SK-N-SH (cell line): ENCODE data around the gene SNX6. TPM values are rescaled to one million over a fixed set of nuclear protein-coding genes. Genes with fewer than 3 reads are reported as not detected.
A peak's percentile ranks its signal among the peaks of the same experiment; 100 is the strongest.
"Not testable (repeated sequence)": the region's sequence is repeated elsewhere in the genome, so short reads cannot be mapped to it uniquely, and the experiment has no call there.

Source experiments
- CTCF ChIA-PET: fragments of 300-600, 350-600 bp; formaldehyde crosslinking; extraction: SDS; loops from one replicate; lab custom pipeline; 2021; lab: Yijun Ruan, JAX
- POLR2A ChIA-PET: fragments of 350-600 bp; sonication (Branson Sonifier 250); formaldehyde crosslinking; extraction: SDS; loops from one replicate; lab custom pipeline; 2020; ENCODE audit warnings: antibody characterized with exemption, inconsistent platforms; lab: Yijun Ruan, JAX
- DNase-seq: peaks from one replicate; pipeline ENCODE4 v3.0.0; 2012
- H2AFZ ChIP-seq: fragments of 200-600 bp; sonication (generic); 2 replicates; pipeline ENCODE4 v1.8.1; 2016; ENCODE audit warnings: antibody characterized with exemption, mild to moderate bottlenecking, low read depth
- H3F3A ChIP-seq: fragments of 200-600 bp; sonication (generic); replicated peaks from 2 replicates; pipeline ENCODE3; 2016; ENCODE audit warnings: antibody characterized with exemption, mild to moderate bottlenecking; ENCODE audit not compliant: insufficient read depth
- H3K27ac ChIP-seq, 2 experiments: fragments of 200-500 bp in 1 of 2; fragments of 200-600 bp in 1 of 2; sonication (Bioruptor generic) in 1 of 2; sonication (generic), shearing (Covaris generic) in 1 of 2; 2 replicates each; pipeline versions ENCODE4 v1.5.1 to v1.6.1; 2014 to 2016; ENCODE audit warnings: low read depth in 2 of 2, inconsistent platforms in 1 of 2, low read length in 1 of 2, mild to moderate bottlenecking in 1 of 2, mixed read lengths in 1 of 2
- H3K27me3 ChIP-seq: fragments of 200-600 bp; sonication (generic), shearing (Covaris generic); 2 replicates; pipeline ENCODE4 v1.6.1; 2016; ENCODE audit warnings: mixed run types; ENCODE audit not compliant: insufficient read depth
- H3K36me3 ChIP-seq, 2 experiments: fragments of 200-500 bp in 1 of 2; fragments of 200-600 bp in 1 of 2; sonication (Bioruptor generic) in 1 of 2; sonication (generic) in 1 of 2; replicated peaks in 1 of 2; 2 replicates each; pipeline versions ENCODE3 to v1.5.1; 2014 to 2016; ENCODE audit warnings: low read length in 1 of 2, mild to moderate bottlenecking in 1 of 2; ENCODE audit not compliant: insufficient read depth in 2 of 2, control insufficient read depth in 1 of 2
- H3K4me1 ChIP-seq, 2 experiments: fragments of 200-500 bp in 1 of 2; fragments of 200-600 bp in 1 of 2; sonication (Bioruptor generic) in 1 of 2; sonication (generic), shearing (Covaris generic) in 1 of 2; 2 replicates each; pipeline versions ENCODE4 v1.5.1 to v1.6.1; 2014 to 2016; ENCODE audit warnings: low read depth in 1 of 2, low read length in 1 of 2, mixed run types in 1 of 2; ENCODE audit not compliant: insufficient read depth in 2 of 2, control insufficient read depth in 1 of 2
- H3K4me2 ChIP-seq: fragments of 200-600 bp; sonication (generic), shearing (Covaris generic); 2 replicates; pipeline ENCODE4 v1.6.1; 2017; ENCODE audit warnings: mixed run types
- H3K4me3 ChIP-seq, 2 experiments: fragments of 200-500 bp in 1 of 2; fragments of 200-600 bp in 1 of 2; sonication (Bioruptor generic) in 1 of 2; sonication (generic), shearing (Covaris generic) in 1 of 2; 2 replicates each; pipeline versions ENCODE4 v1.5.1 to v1.8.1; 2014 to 2016; ENCODE audit warnings: low read depth in 2 of 2, inconsistent platforms in 1 of 2, low read length in 1 of 2, mild to moderate bottlenecking in 1 of 2, mixed read lengths in 1 of 2, moderate library complexity in 1 of 2
- H3K79me2 ChIP-seq: fragments of 200-600 bp; sonication (generic); 2 replicates; pipeline ENCODE4 v1.8.1; 2017; ENCODE audit warnings: mild to moderate bottlenecking; ENCODE audit not compliant: insufficient read depth
- H3K9ac ChIP-seq: fragments of 200-600 bp; sonication (generic); 2 replicates; pipeline ENCODE4 v1.6.1; 2017; ENCODE audit warnings: mixed run types
- H3K9me2 ChIP-seq: fragments of 200-600 bp; sonication (generic); 2 replicates; pipeline ENCODE4 v1.6.1; 2017; ENCODE audit warnings: mixed run types
- H3K9me3 ChIP-seq: fragments of 200-600 bp; sonication (generic); 2 replicates; pipeline ENCODE4 v1.6.1; 2017; ENCODE audit warnings: mixed run types, mild to moderate bottlenecking, moderate library complexity
- H4K20me1 ChIP-seq: fragments of 200-600 bp; sonication (generic); 2 replicates; pipeline ENCODE4 v1.6.1; 2017; ENCODE audit warnings: mild to moderate bottlenecking, mixed run types; ENCODE audit not compliant: insufficient read depth
- CHD2 ChIP-seq: fragments of 150-350 bp; IDR thresholded peaks from 2 replicates; pipeline ENCODE4 v1.6.1; 2018; ENCODE audit warnings: low read length; ENCODE audit not compliant: partially characterized antibody
- ELF1 ChIP-seq: IDR thresholded peaks from 2 replicates; pipeline ENCODE4 v1.4.0; 2012
- FOXJ3 ChIP-seq: sonication (generic); formaldehyde crosslinking; IDR thresholded peaks from 2 replicates; pipeline ENCODE4 v1.5.1; 2020; ENCODE audit warnings: mild to moderate bottlenecking, missing genetic modification reagents
- FOXM1 ChIP-seq: IDR thresholded peaks from 2 replicates; pipeline ENCODE4 v1.4.0; 2012; ENCODE audit warnings: low read depth, mild to moderate bottlenecking
- IRF3 ChIP-seq: fragments of 150-350 bp; IDR thresholded peaks from 2 replicates; pipeline ENCODE4 v1.6.1; 2016; ENCODE audit warnings: mild to moderate bottlenecking, low read depth, low read length
- NRF1 ChIP-seq: IDR thresholded peaks from 2 replicates; pipeline ENCODE4 v1.6.1; 2012; ENCODE audit warnings: low read depth, mild to moderate bottlenecking, low read length
- PBX3 ChIP-seq: IDR thresholded peaks from 2 replicates; pipeline ENCODE4; 2012
- POLR2AphosphoS5 ChIP-seq: IDR thresholded peaks from 2 replicates; pipeline ENCODE4 v1.6.1; 2012; ENCODE audit warnings: low read depth, low read length
- RAD21 ChIP-seq: IDR thresholded peaks from 2 replicates; pipeline ENCODE4 v1.6.1; 2012; ENCODE audit warnings: mild to moderate bottlenecking, low read length
- RCOR1 ChIP-seq: fragments of 150-350 bp; IDR thresholded peaks from 2 replicates; pipeline ENCODE4 v1.6.1; 2017; ENCODE audit warnings: antibody characterized with exemption, low read length
- SIN3A ChIP-seq: IDR thresholded peaks from 2 replicates; pipeline ENCODE4 v1.6.1; 2012; ENCODE audit warnings: low read depth, mild to moderate bottlenecking, low read length, moderate library complexity, borderline replicate concordance
- TAF1 ChIP-seq: IDR thresholded peaks from 2 replicates; pipeline ENCODE4 v1.6.1; 2012; ENCODE audit warnings: low read depth, mild to moderate bottlenecking, low read length, moderate library complexity, borderline replicate concordance
- TCF12 ChIP-seq: IDR thresholded peaks from 2 replicates; pipeline ENCODE4 v1.4.0; 2012
- YY1 ChIP-seq: IDR thresholded peaks from 2 replicates; pipeline ENCODE4 v1.4.0; 2012; ENCODE audit warnings: low read depth, mild to moderate bottlenecking
- WGBS: methylation state at CpG from one replicate; pipeline ENCODE4 v1.1.6; 2017; ENCODE audit warnings: low lambda C conversion rate; 5-methylcytosine and 5-hydroxymethylcytosine counted together
- polyA plus RNA-seq, 3 experiments: library from polyadenylated mRNA; depleted of rRNA; stranded (reverse); fragments of >200 nt; gene quantifications; 2 replicates each; pipeline ENCODE4 v1.2.3, GENCODE V29; 2012

SNX6 gene
- polyA plus RNA-seq, 1 of the 3 experiments (the other 2 are of a cell fraction), result 33.1 TPM

DNA sequence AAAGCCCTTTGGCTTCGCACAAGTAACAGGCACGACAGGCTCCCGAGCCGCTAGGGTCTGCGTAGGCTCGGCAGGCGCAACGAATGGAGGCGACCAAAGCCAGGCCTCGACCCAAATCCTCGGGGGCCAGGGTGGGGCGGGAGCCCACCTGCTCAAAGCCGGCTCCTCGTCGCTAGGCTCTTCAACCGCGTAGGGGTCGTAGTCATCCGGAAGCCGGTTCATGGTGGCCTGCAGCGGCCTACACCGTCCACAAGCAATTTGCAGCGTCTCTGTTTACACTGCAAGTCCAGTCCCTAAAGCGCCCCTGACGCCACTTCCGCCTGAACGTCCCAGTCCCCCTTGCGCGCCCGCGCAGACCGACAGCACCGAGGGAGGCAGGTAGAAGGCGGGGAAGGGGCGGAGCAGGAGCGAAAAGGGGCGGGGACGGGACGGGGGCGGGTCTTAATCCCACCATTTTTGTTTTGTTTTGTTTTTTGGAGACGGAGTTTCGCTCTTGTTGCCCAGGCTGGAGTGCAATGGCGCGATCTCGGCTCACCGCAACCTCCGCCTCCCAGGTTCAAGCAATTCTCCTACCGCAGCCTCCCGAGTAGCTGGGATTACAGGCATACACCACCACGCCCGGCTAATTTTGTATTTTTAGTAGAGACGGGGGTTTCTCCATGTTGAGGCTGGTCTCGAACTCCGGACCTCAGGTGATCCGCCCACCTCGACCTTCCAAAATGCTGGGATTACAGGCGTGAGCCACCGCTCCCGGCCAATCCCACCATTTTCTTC, 90.4 kb downstream of the SNX6 start, which contains the start of gene EAPP (continued):
- peak; percentile 78 for TF ChIP-seq ELF1
- TF ChIP-seq TAF1, result peak; percentile 64
- no peak for TF ChIP-seq RAD21
- TF ChIP-seq POLR2AphosphoS5, result peak; percentile 89
- TF ChIP-seq PBX3, result 0 out of 2 replicates have a peak, but pooled peaks have one; percentile 9
- TF ChIP-seq TCF12, result no peak

- WGBS, result 7% methylated on average over 9 of the region's 15 CpGs
- POLR2A ChIA-PET, result no interaction called here
- Histone ChIP-seq H3K36me3 (peaks cover 6 to 18% of the 10 kb centered on the region in 2 experiments), H3K4me3 (peak overlapping the region; percentile 89 to 97), H3K27me3 (no peaks in the 10 kb centered on the region), H3K27ac (peak overlapping the region; percentile 88 to 91), H3F3A (peaks cover 8% of the 10 kb centered on the region), H3K4me1 (peaks cover 10 to 12% of the 10 kb centered on the region in 2 experiments; a peak in 3 of 4 replicates), H3K9me3 (no peaks in the 10 kb centered on the region), H3K9me2 (no peaks in the 10 kb centered on the region), H4K20me1 (no peaks in the 10 kb centered on the region), H3K79me2 (peaks cover 36% of the 10 kb centered on the region), H2AFZ (peak overlapping the region; percentile 96), H3K9ac (peak overlapping the region; percentile 90), H3K4me2 (peak overlapping the region; percentile 76)
- CTCF ChIA-PET, result no interaction called here
- TF ChIP-seq SIN3A (no peak), NRF1 (no peak), IRF3 (no peak), RCOR1 (no peak), CHD2 (no peak), FOXJ3 (no peak), YY1 (no peak), FOXM1 (no peak)
- DNase-seq, result no peak
Measured at GRCh38 chr14:34538871-34539406, 91.0 kb downstream of the SNX6 start.

DNA sequence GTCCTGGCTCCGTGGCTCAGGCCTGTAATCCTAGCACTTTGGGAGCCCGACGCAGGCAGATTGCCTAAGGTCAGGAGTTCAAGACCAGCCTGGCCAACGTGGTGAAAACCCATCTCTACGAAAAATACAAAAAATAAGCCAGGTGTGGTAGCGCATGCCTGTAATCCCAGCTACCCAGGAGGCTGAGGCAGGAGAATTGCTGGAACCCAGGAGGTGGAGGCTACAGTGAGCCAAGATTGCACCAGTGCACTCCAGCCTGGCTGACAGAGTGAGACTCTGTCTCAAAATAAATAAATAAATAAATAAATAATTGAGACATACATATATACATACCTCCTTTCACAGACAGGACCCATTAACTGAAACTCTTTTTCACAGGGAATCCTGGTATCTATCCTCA, 91.9 kb downstream of the SNX6 start:
- DNase-seq, H2AFZ ChIP-seq, H3F3A ChIP-seq, H3K27me3 ChIP-seq, H3K9me3 ChIP-seq, H3K9me2 ChIP-seq, H4K20me1 ChIP-seq, POLR2A ChIA-PET: not testable (repeated sequence)
- H3K9ac ChIP-seq, result peak overlapping the region; percentile 90; the same call in 1 of the 2 replicates
- peaks cover 36% of the 10 kb centered on the region for H3K79me2 ChIP-seq
- 74% methylated on average over 6 of the region's 6 CpGs for WGBS
- H3K4me2 ChIP-seq, result peak overlapping the region; percentile 76
- H3K36me3 ChIP-seq, result peaks cover 12 to 25% of the 10 kb centered on the region in 2 experiments
- H3K27ac ChIP-seq, result peak overlapping the region in 1 of 2 experiments; percentile 88; a peak in 2 of 4 replicates
- peak overlapping the region; percentile 89 to 97; a peak in 3 of 4 replicates for H3K4me3 ChIP-seq
- H3K4me1 ChIP-seq, result peaks cover 10 to 12% of the 10 kb centered on the region in 2 experiments; a peak in 3 of 4 replicates
- CTCF ChIA-PET, result interaction anchor here (2.6 kb wide), 1 partner anchor 207 kb away, joined by 9 read pairs; no protein-coding TSS in a partner anchor
